HG03280 (cell line): Measurements from ENCODE around the gene EMC10.
"Not testable (repeated sequence)": the region's sequence is repeated elsewhere in the genome, so short reads cannot be mapped to it uniquely, and the experiment has no call there.

Experiments
- ATAC-seq: cut with Tn5 transposase; IDR thresholded peaks from one replicate; pipeline ENCODE4 v1.9.1; 2021; ENCODE audit warnings: mild to moderate bottlenecking, moderate library complexity; ENCODE audit not compliant: unreplicated experiment

EMC10 gene

GRCh38 chr19:50512999-50513745 lies 36.9 kb downstream of the EMC10 start:
- no peak for ATAC-seq

DNA sequence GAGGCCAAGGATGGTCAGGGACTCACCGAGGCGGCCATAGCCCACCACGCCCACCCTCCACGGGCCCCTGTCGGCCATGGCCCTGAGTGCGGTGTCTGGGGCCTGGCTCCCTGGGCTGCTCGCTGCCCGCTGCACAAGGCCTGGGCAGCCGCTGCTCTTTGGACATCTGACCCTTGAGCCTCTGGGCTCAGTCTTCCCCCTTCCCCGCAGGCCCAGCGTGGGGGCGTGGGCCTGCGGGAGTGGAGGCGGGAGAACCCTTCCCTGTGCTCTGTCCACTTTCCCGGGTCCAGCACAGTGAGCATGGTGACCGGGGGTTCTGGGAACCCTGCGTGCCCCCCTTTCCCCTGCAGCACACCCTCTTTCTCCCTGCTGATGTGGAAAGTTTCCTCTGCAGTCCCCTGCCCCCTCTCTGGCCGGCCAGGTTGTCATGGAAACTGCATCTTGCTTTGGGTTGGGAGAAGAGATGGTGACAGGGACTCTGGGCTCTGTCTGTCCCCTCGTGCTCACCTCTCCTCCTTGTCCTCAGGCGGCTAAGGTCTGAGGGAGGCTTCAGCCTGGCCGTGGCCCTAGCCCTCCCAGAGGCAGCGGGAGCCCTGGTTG lies 37.5 kb downstream of the EMC10 start, which contains the start of gene ASPDH:
Gene ASPDH (minus strand): TSS at position 168 of the 600 bp plus-strand sequence. CDS start 90 bp downstream, at position 78.
- ATAC-seq, result no peak

DNA sequence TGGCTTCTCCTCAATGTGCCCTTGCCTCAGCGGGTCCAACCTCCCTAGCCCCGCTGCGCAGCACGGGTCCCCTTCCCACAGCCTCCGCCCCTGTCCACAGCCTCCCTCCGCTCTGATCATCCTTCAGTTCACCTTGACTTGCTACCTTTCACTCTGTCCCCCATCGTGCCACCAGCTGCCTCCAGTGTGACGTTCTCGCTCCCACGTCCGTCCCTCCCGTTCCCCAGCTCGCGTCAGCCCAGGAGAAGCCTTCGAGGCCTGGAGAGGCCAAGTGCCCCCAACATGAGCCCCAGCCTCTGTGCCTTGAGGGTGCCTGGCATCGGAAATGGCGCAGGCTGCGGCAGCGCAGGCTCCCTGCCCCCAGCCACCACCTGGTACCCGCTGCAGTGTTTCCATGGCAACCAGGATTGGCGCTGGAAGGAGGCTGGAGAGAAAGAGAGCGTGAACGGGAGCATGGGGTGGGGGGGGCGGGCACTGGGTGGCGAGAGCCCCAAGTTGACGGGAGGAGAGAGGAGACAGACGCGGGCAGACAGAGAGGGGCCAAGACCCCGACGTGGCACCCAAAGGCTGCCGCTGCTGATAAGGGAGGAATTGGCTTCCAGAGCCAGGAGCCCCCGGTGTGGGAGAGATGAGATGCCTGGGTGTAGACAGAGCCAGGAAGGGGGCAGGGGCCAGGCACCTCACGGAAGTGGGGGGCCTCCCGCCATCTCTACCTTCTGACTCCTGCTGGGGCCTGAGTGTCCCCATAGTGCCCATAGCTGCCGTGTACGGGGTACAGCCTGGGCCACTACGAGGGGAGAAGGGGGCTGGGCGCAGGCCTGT lies 38.2 kb downstream of the EMC10 start:
- no peak for ATAC-seq

DNA sequence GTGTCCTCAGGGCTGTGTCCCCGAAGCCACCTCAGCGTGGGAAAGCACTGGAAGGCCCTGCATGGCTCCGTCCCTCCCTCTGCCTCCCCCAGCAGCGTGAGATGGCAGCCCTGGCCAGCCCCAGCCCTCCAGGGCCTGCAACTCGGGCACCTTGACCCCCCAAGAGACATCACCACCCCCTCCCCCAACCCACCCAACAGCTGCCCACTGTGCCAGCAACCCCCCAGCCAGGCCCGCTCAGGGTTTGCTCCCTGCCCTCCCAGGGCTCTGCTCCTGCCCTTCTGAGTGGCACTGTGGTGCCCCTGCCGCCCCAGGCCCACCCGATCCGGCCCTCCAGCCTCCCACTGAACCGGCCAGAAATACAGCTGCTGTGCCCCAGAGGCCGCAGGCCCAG lies 38.9 kb downstream of the EMC10 start:
- no peak for ATAC-seq

- no peak for ATAC-seq
These were observed 40.1 kb downstream of the EMC10 start for GRCh38 chr19:50516456-50516855.

GRCh38 chr19:50516964-50517703 lies 40.8 kb downstream of the EMC10 start:
- no peak for ATAC-seq

GRCh38 chr19:50517704-50518075 lies 41.4 kb downstream of the EMC10 start:
- no peak for ATAC-seq

GRCh38 chr19:50518091-50519005 lies 42.0 kb downstream of the EMC10 start:
- no peak for ATAC-seq

- no peak for ATAC-seq
These were observed 42.8 kb downstream of the EMC10 start for GRCh38 chr19:50519006-50519575.

DNA sequence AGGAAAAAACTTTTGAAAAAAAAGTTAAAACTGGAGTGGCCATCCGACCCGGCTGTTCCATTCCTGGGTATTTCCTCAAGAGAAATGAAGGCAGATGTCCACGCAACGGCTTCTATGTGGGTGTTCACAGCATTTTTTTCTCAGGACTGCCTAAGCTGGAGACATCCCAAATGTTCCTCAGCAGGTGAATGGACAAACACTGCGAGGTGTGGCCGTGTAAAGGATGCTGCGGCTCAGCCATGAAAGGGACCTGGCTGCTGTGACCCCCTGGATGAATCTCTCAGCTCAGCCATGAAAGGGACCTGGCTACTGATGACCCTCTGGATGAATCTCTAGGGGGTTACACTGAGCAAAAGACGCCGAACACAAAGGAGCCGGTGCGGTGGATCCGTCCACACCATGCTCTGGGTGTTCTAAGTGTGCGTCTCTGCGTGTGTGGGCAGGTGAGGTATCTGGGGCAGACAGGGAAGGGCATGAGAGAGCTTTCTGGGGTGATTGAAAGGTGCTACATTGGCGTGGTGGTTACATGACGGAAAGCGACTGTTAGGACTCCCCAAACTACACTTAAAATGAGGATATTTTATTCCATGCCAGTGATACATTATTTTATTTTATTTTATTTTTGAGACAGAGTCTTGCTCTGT lies 44.6 kb downstream of the EMC10 start:
- ATAC-seq, result no peak

GRCh38 chr19:50522881-50523280 lies 46.6 kb downstream of the EMC10 start:
- ATAC-seq, result no peak

- ATAC-seq, result not testable (repeated sequence)
These were observed 51.7 kb downstream of the EMC10 start for GRCh38 chr19:50528052-50528451.

DNA sequence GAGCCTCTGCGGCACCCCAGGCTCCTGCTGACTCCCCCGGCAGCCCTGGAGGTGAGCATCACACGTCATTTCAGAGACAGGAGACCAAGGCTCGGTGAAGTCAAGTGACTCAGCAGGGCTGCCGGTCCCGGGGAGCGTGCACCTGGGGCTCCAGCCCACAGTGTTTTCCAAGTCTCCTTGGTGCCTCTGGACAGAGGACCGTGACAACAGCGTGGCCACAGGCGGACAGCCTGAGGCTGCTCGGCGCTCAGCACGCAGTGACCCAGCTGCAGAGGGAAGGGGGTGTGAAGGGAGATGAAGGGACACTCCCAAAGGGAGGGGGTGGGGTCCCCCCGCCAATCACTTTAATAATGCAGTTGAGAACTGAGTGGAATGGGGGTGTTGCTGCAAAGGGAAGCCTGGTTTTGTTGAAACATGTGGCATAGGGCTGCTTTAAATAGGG lies 54.9 kb downstream of the EMC10 start:
- no peak for ATAC-seq

GRCh38 chr19:50532952-50533351 lies 56.6 kb downstream of the EMC10 start:
- ATAC-seq, result no peak

DNA sequence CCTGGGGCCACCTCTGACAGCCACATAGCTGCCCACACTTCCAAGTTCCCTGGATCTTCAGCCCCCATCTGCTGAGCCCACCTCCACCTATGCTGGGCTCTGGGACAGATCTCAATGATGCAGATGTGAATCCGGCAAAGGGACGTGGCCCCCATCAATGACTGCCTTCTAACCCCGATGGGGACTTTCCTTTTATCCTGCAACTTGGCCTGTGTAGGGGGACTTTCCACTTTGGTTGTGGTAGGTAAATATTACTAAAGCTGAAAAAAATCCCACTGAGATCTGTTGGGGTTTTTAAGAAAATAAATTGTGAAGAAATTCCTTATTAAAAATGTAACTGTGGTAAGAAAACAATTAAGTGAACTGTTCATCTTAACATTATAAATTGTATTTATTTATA lies 58.2 kb downstream of the EMC10 start:
- ATAC-seq, result no peak

DNA sequence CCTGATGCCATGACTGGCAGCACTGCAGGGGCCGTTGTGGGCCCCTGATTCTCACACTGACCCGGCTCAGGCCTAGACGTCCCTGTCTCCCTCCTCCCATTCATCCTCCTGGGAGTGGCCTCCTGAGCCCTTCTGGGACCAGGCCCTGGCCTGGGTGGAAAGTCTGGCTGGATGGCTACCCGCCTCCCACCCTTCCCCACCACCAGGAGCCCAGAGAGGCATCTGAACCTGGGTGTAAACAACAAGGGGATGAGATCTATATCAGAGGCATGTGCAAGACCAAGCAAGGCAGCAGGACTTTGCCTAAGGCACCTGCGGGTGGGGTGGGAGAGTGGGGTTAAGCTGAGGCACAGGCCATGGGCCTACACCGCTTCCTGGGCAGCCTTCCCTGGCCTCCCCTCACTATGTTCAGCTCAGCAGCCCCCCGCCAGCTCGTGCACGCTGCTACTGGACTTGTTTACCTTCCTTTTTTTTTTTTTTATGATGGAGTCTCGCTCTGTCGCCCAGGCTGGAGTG lies 59.4 kb downstream of the EMC10 start:
- no peak for ATAC-seq

DNA sequence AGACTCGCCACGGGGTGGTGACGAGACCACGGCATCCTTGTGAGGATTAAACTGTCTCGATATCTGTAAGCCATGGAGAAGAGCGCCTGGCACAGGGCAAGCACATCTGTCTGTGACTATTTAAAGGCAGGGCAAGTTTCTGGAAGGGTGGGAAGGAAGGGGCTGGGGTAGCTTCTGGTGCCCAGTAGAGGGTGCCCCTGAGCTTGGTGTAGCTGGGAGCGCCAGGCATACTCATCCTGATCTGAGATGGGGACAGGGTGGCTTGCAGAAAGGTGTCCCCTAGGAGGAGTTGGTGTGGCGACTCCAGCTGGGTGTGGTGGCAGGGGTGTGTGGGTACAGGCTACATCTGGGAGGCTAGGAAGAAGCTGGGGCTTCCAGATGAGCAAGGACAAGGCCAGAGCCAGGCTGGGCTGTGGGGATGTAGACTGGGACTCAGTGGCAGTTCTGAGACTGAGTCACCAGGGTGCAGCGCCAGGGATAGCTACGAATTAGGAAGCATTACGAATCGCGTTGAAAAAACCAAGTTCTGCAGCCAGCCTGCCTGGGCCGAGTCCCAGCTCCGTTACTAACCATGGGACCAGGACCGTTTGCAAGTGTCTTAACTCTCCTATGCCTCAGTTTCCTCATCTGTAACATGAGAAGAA lies 60.5 kb downstream of the EMC10 start:
- ATAC-seq, result no peak

DNA sequence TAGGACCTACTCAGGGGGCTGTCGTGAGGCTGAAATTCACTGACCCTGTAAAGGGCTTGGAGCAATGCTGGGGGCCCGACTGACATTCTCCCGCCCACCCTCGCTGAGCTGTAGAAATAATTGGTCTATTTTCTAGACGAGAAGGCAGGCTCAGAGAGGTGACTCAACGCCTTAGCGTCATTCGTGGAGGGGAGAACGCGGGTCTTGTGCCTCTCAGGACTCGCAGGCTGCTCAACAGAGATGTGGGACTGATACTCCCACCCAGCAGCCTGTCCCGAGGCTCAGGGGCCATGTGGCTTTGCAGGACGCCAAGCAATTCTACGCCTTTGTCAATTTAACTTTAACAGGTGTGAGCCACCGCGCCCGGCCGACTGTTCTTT lies 61.0 kb downstream of the EMC10 start:
- no peak for ATAC-seq
